Neutrophil (primary cell): ENCODE data around the gene CREG1.

Experiments
- H3K27ac ChIP-seq: fragments of 200-600 bp; sonication (generic); 2 replicates; pipeline ENCODE4 v1.5.1; 2016; ENCODE audit warnings: mild to moderate bottlenecking, moderate library complexity
- H3K27me3 ChIP-seq: fragments of 200-600 bp; sonication (generic); 2 replicates; pipeline ENCODE4 v1.6.0; 2016; ENCODE audit warnings: mild to moderate bottlenecking
- H3K36me3 ChIP-seq: fragments of 200-600 bp; sonication (generic); 2 replicates; pipeline ENCODE4 v1.5.1; 2017
- H3K4me1 ChIP-seq, 2 experiments: fragments of 200-600 bp in 1 of 2; sonication (generic) in 1 of 2; 1 replicate in 1 of 2; 2 replicates in 1 of 2; pipeline versions ENCODE4 v1.5.1 to v1.6.1; 2013 to 2016; ENCODE audit warnings: low read depth in 1 of 2, low read length in 1 of 2, mild to moderate bottlenecking in 1 of 2, moderate library complexity in 1 of 2; ENCODE audit not compliant: control insufficient read depth in 1 of 2, insufficient read depth in 1 of 2
- H3K4me3 ChIP-seq, 2 experiments: fragments of 200-600 bp in 1 of 2; sonication (generic) in 1 of 2; 1 replicate in 1 of 2; 2 replicates in 1 of 2; pipeline ENCODE4 v1.5.1; 2013 to 2016; ENCODE audit warnings: low read depth in 1 of 2, low read length in 1 of 2, mild to moderate bottlenecking in 1 of 2, moderate library complexity in 1 of 2
- H3K9me3 ChIP-seq: fragments of 200-600 bp; sonication (generic); 2 replicates; pipeline ENCODE4 v1.5.1; 2016
- CTCF ChIP-seq: fragments of 200-600 bp; sonication (generic); IDR thresholded peaks from 2 replicates; pipeline ENCODE4 v1.5.1; 2016; ENCODE audit warnings: antibody characterized with exemption

Gene CREG1

GRCh38 chr1:167593860-167594259 is 40.3 kb upstream of the CREG1 start:
- H3K4me3 ChIP-seq = no peak overlapping the region
- no peak for TF ChIP-seq CTCF
- H3K4me1 ChIP-seq = no peaks in the 10 kb centered on the region

GRCh38 chr1:167592475-167592874 is 38.9 kb upstream of the CREG1 start:
- Histone ChIP-seq H3K27me3 (no peaks in the 10 kb centered on the region), H3K4me1 (no peaks in the 10 kb centered on the region), H3K36me3 (no peaks in the 10 kb centered on the region), H3K9me3 (no peaks in the 10 kb centered on the region), H3K4me3 (no peak overlapping the region), H3K27ac (no peak overlapping the region)
- no peak for TF ChIP-seq CTCF

More at GRCh38 chr1:167593860-167594259, 40.3 kb upstream of the CREG1 start:
- no peaks in the 10 kb centered on the region for H3K36me3 ChIP-seq
- no peaks in the 10 kb centered on the region for H3K9me3 ChIP-seq
- H3K27me3 ChIP-seq = no peaks in the 10 kb centered on the region
- no peak overlapping the region for H3K27ac ChIP-seq

DNA sequence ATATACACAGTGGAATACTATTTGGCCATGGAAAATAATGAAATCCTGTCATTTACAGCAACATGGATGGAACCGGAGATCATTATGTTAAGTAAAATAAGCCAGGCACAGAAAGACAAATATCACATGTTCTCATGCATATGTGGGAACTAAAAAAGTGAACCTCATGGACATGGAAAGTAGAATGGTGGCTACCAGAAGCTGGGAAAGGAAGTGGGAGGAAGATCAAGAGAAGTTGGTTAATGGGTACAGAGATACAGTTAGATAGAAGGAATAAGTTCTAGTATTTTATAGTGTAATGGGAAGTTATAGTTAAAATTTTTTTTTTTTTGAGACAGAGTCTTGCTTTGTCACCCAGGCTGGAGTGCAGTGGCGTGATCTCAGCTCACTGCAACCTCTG is 34.8 kb upstream of the CREG1 start:
- Histone ChIP-seq H3K27me3 (no peaks in the 10 kb centered on the region), H3K9me3 (no peaks in the 10 kb centered on the region), H3K27ac (no peak overlapping the region), H3K4me3 (no peak overlapping the region), H3K4me1 (no peaks in the 10 kb centered on the region), H3K36me3 (no peaks in the 10 kb centered on the region)
- TF ChIP-seq CTCF = no peak

DNA sequence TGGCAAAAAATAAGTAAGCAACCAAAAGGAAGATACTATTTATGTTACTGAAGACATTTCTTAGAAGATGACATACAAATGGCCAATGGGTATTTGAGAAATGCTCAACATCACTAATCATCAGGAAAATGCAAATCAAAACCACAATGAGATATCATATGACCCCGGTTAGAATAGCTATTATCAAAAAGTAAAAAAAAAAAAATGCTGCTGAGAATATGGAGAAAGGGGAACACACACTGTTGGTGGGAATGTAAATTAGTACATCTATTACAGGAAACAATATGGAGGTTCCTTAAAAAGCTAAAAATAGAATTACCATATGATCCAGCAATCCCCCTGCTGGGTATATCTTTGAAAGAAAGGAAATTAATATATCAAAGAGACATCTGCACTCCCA is 34.3 kb upstream of the CREG1 start:
- no peaks in the 10 kb centered on the region for H3K27me3 ChIP-seq
- H3K9me3 ChIP-seq = no peaks in the 10 kb centered on the region
- H3K4me3 ChIP-seq = no peak overlapping the region
- no peak for TF ChIP-seq CTCF
- no peaks in the 10 kb centered on the region for H3K36me3 ChIP-seq
- H3K4me1 ChIP-seq = no peaks in the 10 kb centered on the region
- H3K27ac ChIP-seq = no peak overlapping the region

- H3K4me3 ChIP-seq = no peak overlapping the region
- H3K4me1 ChIP-seq = no peaks in the 10 kb centered on the region
- H3K27me3 ChIP-seq = no peaks in the 10 kb centered on the region
- H3K36me3 ChIP-seq = no peaks in the 10 kb centered on the region
- H3K9me3 ChIP-seq = no peaks in the 10 kb centered on the region
- no peak for TF ChIP-seq CTCF
- no peak overlapping the region for H3K27ac ChIP-seq
These were observed 33.8 kb upstream of the CREG1 start for GRCh38 chr1:167587342-167587741.

GRCh38 chr1:167584581-167584980 is 31.0 kb upstream of the CREG1 start:
- H3K27ac ChIP-seq = no peak overlapping the region
- H3K4me3 ChIP-seq = no peak overlapping the region
- no peaks in the 10 kb centered on the region for H3K4me1 ChIP-seq
- no peaks in the 10 kb centered on the region for H3K9me3 ChIP-seq
- TF ChIP-seq CTCF = no peak
- no peaks in the 10 kb centered on the region for H3K27me3 ChIP-seq
- peaks cover 4% of the 10 kb centered on the region for H3K36me3 ChIP-seq
